Liver (tissue), 3 donors: ENCODE measurements around the gene RIMBP2.

ENCODE experiments used
- FOXA1 ChIP-seq: IDR thresholded peaks from 2 replicates; pipeline ENCODE4 v1.6.1; 2016; ENCODE audit warnings: antibody characterized with exemption
- RAD21 ChIP-seq, 2 donors: IDR thresholded peaks; 2 replicates each; pipeline ENCODE4 v1.6.1; 2016; ENCODE audit warnings: antibody characterized with exemption in 2 of 2, mild to moderate bottlenecking in 2 of 2
- TF ChIP-seq, protein P1 (sequence below): IDR thresholded peaks from 2 replicates; pipeline ENCODE4 v1.6.1; 2016; ENCODE audit warnings: antibody characterized with exemption, mild to moderate bottlenecking
- TF ChIP-seq, protein P2 (sequence below): fragments of 150-350 bp; IDR thresholded peaks from 2 replicates; pipeline ENCODE4 v1.5.1; 2017; ENCODE audit warnings: improper control_type of control experiment, low read depth, low read length; ENCODE audit not compliant: missing input control
- TF ChIP-seq, protein P3 (sequence below): IDR thresholded peaks from 2 replicates; pipeline ENCODE4 v1.6.1; 2016; ENCODE audit warnings: antibody characterized with exemption
- TF ChIP-seq, protein P4 (sequence below): IDR thresholded peaks from 2 replicates; pipeline ENCODE4 v1.6.1; 2016; ENCODE audit warnings: antibody characterized with exemption
- TF ChIP-seq, protein P5 (sequence below): IDR thresholded peaks from 2 replicates; pipeline ENCODE4 v1.6.1; 2016; ENCODE audit warnings: antibody characterized with exemption
- donor health status: healthy.
- donor health status: healthy.

DNA sequence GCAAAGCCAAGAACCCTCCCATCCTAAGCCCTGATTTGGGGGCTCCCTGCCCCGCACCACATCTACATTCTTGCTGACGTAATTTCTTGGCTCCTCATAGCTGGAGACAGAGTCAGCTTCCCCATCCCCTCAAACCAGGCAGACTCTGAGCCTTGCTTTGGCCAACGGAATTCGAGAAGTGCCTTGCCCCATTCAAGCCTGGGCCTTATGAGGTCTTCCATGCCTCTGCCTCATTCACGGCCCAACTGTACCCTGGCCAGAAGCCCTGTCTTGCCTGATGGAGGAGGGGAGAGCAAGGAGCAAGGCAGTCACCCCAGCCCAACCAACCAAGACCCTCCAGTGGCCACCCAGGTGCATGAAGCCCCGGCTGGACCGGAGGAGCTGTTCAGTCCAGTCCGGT, 214.3 kb downstream of the RIMBP2 start:
- TF ChIP-seq, protein P1, sequence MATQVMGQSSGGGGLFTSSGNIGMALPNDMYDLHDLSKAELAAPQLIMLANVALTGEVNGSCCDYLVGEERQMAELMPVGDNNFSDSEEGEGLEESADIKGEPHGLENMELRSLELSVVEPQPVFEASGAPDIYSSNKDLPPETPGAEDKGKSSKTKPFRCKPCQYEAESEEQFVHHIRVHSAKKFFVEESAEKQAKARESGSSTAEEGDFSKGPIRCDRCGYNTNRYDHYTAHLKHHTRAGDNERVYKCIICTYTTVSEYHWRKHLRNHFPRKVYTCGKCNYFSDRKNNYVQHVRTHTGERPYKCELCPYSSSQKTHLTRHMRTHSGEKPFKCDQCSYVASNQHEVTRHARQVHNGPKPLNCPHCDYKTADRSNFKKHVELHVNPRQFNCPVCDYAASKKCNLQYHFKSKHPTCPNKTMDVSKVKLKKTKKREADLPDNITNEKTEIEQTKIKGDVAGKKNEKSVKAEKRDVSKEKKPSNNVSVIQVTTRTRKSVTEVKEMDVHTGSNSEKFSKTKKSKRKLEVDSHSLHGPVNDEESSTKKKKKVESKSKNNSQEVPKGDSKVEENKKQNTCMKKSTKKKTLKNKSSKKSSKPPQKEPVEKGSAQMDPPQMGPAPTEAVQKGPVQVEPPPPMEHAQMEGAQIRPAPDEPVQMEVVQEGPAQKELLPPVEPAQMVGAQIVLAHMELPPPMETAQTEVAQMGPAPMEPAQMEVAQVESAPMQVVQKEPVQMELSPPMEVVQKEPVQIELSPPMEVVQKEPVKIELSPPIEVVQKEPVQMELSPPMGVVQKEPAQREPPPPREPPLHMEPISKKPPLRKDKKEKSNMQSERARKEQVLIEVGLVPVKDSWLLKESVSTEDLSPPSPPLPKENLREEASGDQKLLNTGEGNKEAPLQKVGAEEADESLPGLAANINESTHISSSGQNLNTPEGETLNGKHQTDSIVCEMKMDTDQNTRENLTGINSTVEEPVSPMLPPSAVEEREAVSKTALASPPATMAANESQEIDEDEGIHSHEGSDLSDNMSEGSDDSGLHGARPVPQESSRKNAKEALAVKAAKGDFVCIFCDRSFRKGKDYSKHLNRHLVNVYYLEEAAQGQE = no peak
- TF ChIP-seq, protein P2, sequence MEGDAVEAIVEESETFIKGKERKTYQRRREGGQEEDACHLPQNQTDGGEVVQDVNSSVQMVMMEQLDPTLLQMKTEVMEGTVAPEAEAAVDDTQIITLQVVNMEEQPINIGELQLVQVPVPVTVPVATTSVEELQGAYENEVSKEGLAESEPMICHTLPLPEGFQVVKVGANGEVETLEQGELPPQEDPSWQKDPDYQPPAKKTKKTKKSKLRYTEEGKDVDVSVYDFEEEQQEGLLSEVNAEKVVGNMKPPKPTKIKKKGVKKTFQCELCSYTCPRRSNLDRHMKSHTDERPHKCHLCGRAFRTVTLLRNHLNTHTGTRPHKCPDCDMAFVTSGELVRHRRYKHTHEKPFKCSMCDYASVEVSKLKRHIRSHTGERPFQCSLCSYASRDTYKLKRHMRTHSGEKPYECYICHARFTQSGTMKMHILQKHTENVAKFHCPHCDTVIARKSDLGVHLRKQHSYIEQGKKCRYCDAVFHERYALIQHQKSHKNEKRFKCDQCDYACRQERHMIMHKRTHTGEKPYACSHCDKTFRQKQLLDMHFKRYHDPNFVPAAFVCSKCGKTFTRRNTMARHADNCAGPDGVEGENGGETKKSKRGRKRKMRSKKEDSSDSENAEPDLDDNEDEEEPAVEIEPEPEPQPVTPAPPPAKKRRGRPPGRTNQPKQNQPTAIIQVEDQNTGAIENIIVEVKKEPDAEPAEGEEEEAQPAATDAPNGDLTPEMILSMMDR = no peak
- TF ChIP-seq FOXA1 = no peak
- TF ChIP-seq, protein P3, sequence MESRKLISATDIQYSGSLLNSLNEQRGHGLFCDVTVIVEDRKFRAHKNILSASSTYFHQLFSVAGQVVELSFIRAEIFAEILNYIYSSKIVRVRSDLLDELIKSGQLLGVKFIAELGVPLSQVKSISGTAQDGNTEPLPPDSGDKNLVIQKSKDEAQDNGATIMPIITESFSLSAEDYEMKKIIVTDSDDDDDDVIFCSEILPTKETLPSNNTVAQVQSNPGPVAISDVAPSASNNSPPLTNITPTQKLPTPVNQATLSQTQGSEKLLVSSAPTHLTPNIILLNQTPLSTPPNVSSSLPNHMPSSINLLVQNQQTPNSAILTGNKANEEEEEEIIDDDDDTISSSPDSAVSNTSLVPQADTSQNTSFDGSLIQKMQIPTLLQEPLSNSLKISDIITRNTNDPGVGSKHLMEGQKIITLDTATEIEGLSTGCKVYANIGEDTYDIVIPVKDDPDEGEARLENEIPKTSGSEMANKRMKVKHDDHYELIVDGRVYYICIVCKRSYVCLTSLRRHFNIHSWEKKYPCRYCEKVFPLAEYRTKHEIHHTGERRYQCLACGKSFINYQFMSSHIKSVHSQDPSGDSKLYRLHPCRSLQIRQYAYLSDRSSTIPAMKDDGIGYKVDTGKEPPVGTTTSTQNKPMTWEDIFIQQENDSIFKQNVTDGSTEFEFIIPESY = no peak
- TF ChIP-seq, protein P4, sequence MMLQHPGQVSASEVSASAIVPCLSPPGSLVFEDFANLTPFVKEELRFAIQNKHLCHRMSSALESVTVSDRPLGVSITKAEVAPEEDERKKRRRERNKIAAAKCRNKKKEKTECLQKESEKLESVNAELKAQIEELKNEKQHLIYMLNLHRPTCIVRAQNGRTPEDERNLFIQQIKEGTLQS = no peak
- TF ChIP-seq, protein P5, sequence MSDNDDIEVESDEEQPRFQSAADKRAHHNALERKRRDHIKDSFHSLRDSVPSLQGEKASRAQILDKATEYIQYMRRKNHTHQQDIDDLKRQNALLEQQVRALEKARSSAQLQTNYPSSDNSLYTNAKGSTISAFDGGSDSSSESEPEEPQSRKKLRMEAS = no peak
- no peak for TF ChIP-seq RAD21 (IDR thresholded peaks at IDR 0.05)
